GM12874 (cell line): ENCODE data around the gene TFAP2D.

ENCODE experiments used
- CTCF ChIP-seq: IDR thresholded peaks from 2 replicates; pipeline ENCODE4 v1.5.1; 2011; ENCODE audit warnings: low read depth, mild to moderate bottlenecking, control low read depth, low read length, moderate library complexity; ENCODE audit not compliant: insufficient read depth

Gene TFAP2D

GRCh38 chr6:50699051-50699775 lies 14.1 kb upstream of the TFAP2D start:
- TF ChIP-seq CTCF: no peak

GRCh38 chr6:50706575-50706974 lies 6.8 kb upstream of the TFAP2D start:
- TF ChIP-seq CTCF: no peak

DNA sequence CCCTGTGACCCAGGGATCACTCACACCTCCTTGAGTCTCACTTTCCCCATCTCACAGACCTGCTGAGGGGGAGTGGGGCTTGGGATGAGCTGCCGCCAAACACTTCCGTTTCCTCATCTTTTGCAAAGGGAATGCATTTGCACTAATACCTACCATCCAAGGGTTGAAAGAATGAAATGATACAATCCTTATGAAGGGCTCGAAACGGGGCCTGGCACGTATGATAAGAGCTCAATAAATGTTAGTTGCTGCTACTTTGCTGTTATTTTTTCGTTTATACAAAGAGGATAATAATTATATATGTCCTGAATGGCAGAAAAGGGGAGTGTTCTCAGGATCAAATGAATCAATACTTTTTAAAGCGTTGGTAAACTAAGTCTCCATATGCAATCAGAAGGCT lies 6.1 kb upstream of the TFAP2D start:
- no peak for TF ChIP-seq CTCF

DNA sequence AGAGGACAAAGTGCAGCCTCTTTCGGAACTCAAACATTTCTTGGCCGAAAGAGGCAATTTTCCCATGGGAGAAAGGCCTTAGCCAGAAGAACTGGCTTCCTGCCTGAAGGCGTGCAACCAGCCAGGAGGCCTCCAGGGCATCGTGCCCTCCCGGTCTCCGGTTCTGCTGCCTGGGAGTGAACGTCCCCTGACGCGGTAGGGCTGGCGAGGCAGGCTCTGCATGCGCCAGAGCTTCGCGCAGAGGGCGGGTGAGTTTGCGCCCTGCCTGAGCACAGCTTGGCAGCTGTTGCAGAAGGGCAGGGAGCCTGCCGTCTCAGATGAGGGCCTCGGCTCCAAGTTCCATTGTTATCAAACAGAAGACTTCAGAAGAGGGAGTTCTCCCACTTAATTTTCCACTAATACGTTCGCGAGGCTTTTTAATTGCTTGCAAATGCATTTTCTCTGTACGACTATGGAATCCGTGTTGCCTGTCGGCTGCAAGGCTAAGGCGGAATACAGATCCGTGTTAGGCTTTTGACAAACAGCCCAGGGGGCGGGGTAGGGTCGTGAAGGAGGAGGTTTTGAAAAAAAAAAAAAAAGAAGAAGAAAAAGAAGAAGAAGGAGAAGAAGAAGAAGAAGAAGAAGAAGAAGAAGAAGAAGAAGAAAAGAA lies 5.5 kb upstream of the TFAP2D start:
- no peak for TF ChIP-seq CTCF

DNA sequence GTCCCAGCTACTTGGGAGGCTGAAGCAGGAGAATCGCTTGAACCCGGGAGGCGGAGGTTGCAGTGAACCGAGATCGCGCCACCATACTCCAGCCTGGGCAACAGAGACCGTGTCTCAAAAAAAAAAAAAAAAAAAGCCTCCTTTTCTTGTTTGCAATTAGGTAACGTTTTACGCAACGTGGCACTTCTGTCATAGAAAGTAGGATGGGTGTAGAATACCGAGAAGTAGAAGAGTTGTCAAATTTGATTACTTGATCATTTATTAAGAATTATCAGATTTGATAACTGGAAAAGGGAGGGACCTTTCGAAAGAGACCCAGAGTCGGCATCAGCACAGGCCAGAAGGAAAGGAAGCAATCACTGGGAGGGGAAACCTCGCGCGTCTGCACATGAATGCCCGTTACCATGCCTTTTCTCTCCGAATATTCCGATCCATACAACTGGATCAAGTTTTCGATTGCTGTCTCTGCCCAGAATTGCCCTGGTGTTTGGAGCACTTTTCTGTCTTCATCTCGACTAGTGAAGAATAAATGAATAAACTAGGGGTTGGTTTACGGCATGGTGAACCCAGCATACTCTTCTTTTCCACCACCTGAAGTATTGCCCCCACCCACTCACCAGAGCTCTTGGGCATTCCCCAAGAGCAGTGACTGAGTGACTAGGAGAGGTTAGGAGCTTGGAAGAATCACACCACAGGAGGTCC lies 4.5 kb upstream of the TFAP2D start:
- no peak for TF ChIP-seq CTCF

- TF ChIP-seq CTCF: no peak
Measured at GRCh38 chr6:50709366-50709734, 4.0 kb upstream of the TFAP2D start.

- no peak for TF ChIP-seq CTCF
Measured at GRCh38 chr6:50711686-50712085, 1.6 kb upstream of the TFAP2D start.
